ENCODE results near the gene SETBP1. TPM values are rescaled to one million over a fixed set of nuclear protein-coding genes. Genes with fewer than 3 reads are reported as not detected.

The SETBP1 gene
- total RNA-seq (10 to 100 TPM; 13.9 to 14.1 TPM), polyA plus RNA-seq (0.22 TPM)

DNA sequence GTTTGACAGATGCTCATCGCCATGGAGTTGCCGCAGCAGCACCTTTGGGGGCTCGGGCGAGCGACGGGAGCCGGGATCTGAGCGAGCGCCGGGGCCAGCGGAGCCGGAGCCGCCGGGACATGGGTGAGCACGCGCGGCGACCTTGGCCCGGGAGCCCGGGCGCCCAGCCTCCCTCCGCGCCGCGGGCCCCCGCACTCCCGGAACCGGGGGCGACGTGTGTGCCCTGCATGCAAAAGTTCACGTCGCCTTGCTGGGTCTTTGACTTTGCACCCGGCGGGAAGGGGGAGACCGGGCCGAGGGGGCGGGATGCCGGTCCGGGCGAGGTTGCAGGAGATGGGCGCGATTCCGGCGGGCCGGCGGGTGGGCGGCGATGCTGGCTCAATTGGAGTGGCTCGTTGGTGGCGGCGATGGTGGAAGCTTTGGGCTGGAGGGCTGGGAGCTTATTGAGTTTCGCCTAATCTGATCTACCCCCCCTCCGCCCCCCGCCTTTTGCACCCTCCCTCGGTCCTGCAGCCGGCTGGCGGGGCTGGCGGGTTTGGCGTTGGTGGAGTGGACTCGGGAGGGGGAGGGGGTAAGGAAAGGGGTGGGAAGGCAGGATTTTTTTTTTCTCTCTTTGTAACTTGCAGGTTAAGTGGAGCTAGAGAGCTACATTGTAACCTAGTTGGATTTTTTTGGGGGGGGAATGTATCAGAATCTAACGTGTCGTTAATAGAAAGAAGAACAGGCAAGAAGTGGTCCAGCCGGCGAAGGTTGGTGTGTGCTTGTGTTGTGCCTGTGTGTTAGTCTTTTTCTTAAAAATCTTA lies at the start of gene SETBP1:
Gene SETBP1, plus strand, starts transcription at position 616 of the 803 bp plus-strand sequence. CDS start 20,459 bp downstream, outside the sequence.
- H3K27me3 Mint-ChIP-seq: peaks cover 2 to 16% of the 10 kb centered on the region in 2 donors
- no peaks in the 10 kb centered on the region for H3K9me3 ChIP-seq (ENCODE audit: low read length)
- H3K27ac Mint-ChIP-seq: peak within 1 kb of the TSS in 6 of 8 donors; percentile 21 to 87 (median 74)
- ChIA-PET POLR2A (no interaction called here), CTCF (no interaction called here)
- peaks cover 0 to 1% (median 0%) of the 10 kb centered on the region in 3 donors for H3K36me3 Mint-ChIP-seq
- H3K9me3 Mint-ChIP-seq: no peaks in the 10 kb centered on the region
- H3K36me3 ChIP-seq (ENCODE audit: insufficient read depth, low read length): no peaks in the 10 kb centered on the region
- no peaks in the 10 kb centered on the region for H3K27me3 ChIP-seq (ENCODE audit: insufficient read depth, low read length, poor library complexity, severe bottlenecking)
- H3K4me1 Mint-ChIP-seq: peaks cover 3 to 9% (median 8%) of the 10 kb centered on the region in 3 donors
- peak within 1 kb of the TSS; percentile 22 for H3K4me3 ChIP-seq (ENCODE audit: low read length)
- peak within 1 kb of the TSS in 2 of 7 donors; percentile 88 to 89 for H3K4me3 Mint-ChIP-seq
- peaks cover 4% of the 10 kb centered on the region for H3K4me1 ChIP-seq (ENCODE audit: insufficient read depth, low read length)
- DNase-seq: peak in 4 of 5 donors; percentile 7 to 53 (median 19)
- H3K27ac ChIP-seq (ENCODE audit: low read depth, low read length): no peak within 1 kb of the TSS

DNA sequence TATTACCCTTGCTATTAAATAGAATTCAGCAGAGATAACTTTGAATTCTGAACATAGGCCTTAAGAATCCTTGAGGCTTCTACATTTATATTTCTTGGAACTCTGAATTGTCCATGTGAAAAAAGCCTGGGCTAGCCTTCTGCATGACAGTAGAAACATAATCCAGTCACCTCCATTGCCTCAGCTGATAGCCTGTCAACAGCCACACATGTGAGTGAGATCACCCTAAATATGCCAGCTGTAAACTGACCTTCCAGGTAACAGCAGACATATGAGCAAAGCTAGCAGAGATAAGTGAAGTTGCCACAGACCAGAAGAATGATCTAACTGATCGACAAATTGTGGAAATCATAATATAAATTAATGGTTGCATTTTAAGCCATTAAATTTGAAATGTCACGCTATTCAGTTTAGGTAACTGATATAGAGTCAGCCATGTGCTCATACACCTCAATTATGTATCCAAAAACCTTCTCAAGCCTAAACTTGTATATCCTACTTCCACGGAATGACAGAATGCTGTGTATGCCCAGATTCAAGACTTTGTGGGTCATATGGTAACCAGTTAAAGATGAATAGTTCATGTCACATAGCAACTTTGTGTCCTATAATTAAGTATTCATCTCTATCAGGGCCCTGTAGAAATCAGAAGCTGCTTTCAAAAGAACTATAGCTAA lies 48.1 kb upstream of the SETBP1 start:
- Mint-ChIP-seq H3K9me3 (no peaks in the 10 kb centered on the region), H3K27me3 (peaks cover 3 to 4% of the 10 kb centered on the region in 2 donors), H3K4me1 (peaks cover 1 to 7% (median 6%) of the 10 kb centered on the region in 3 donors), H3K27ac (no peak overlapping the region), H3K4me3 (no peak overlapping the region), H3K36me3 (no peaks in the 10 kb centered on the region)
- ChIA-PET CTCF (no interaction called here), POLR2A (no interaction called here)
- no peak for DNase-seq
- Histone ChIP-seq H3K27me3 (ENCODE audit: insufficient read depth, low read length, poor library complexity, severe bottlenecking) (no peaks in the 10 kb centered on the region), H3K4me3 (ENCODE audit: low read length) (no peak overlapping the region), H3K36me3 (ENCODE audit: insufficient read depth, low read length) (no peaks in the 10 kb centered on the region), H3K27ac (ENCODE audit: low read depth, low read length) (no peak overlapping the region), H3K9me3 (ENCODE audit: low read length) (no peaks in the 10 kb centered on the region), H3K4me1 (ENCODE audit: insufficient read depth, low read length) (no peaks in the 10 kb centered on the region)

GRCh38 chr18:44635546-44635945 lies 45.1 kb upstream of the SETBP1 start:
- H3K9me3 ChIP-seq (ENCODE audit: low read length): no peaks in the 10 kb centered on the region
- Mint-ChIP-seq H3K9me3 (no peaks in the 10 kb centered on the region), H3K27me3 (peaks cover 3 to 8% of the 10 kb centered on the region in 2 donors), H3K27ac (no peak overlapping the region), H3K36me3 (no peaks in the 10 kb centered on the region), H3K4me3 (no peak overlapping the region), H3K4me1 (peaks cover 1 to 12% (median 11%) of the 10 kb centered on the region in 3 donors)
- H3K4me3 ChIP-seq (ENCODE audit: low read length): no peak overlapping the region
- H3K27me3 ChIP-seq (ENCODE audit: insufficient read depth, low read length, poor library complexity, severe bottlenecking): no peaks in the 10 kb centered on the region
- ChIA-PET CTCF (no interaction called here), POLR2A (no interaction called here)
- DNase-seq: no peak
- no peak overlapping the region for H3K27ac ChIP-seq (ENCODE audit: low read depth, low read length)
- H3K4me1 ChIP-seq (ENCODE audit: insufficient read depth, low read length): no peaks in the 10 kb centered on the region
- no peaks in the 10 kb centered on the region for H3K36me3 ChIP-seq (ENCODE audit: insufficient read depth, low read length)

- Mint-ChIP-seq H3K9me3 (no peaks in the 10 kb centered on the region), H3K36me3 (no peaks in the 10 kb centered on the region), H3K4me3 (no peak overlapping the region), H3K27me3 (peaks cover 5 to 13% of the 10 kb centered on the region in 2 donors), H3K4me1 (peaks cover 1 to 12% (median 11%) of the 10 kb centered on the region in 3 donors), H3K27ac (no peak overlapping the region)
- Histone ChIP-seq H3K27me3 (ENCODE audit: insufficient read depth, low read length, poor library complexity, severe bottlenecking) (no peaks in the 10 kb centered on the region), H3K4me3 (ENCODE audit: low read length) (no peak overlapping the region), H3K4me1 (ENCODE audit: insufficient read depth, low read length) (no peaks in the 10 kb centered on the region), H3K36me3 (ENCODE audit: insufficient read depth, low read length) (no peaks in the 10 kb centered on the region), H3K9me3 (ENCODE audit: low read length) (no peaks in the 10 kb centered on the region), H3K27ac (ENCODE audit: low read depth, low read length) (no peak overlapping the region)
- no peak for DNase-seq
- ChIA-PET CTCF (no interaction called here), POLR2A (no interaction called here)
Observed at GRCh38 chr18:44636241-44636640, 44.4 kb upstream of the SETBP1 start.

DNA sequence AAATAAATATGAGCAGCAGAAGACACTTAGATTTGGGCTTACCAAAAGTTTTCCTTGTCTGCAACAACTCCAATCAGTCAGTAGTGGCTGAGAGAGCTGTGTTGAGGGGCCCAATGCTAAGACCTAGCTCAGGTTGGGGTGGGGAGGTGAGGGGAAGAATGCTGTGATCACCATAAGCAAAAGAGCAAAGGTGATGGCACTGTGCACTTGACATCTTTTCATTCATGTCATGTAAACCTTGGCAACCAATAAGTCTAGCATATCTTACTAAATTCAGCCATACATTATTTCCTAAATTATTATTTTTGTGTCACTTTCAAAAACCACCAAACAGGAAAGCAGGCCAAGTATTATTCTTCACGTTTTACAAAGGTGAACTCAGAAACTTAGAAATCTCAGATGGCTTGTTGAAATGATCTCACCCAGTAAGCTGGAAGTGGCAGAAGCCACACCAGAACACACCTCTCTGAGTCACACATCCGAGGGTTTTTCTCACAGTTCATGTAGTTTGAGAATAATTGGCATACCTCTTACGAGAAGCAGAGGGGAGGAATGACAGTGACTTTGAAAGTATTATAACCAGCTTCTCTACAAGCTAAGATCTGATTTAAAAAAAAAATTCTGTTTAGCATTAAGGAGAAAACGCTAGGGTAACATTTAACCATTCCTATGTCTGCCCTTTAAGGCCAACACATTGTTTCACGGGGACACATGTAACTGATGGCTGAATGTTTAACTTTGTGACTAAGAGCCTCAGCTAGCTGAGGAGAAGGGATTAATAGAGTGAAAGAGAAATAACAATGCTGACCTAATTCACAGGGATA lies 43.3 kb upstream of the SETBP1 start:
- H3K4me1 ChIP-seq (ENCODE audit: insufficient read depth, low read length): no peaks in the 10 kb centered on the region
- POLR2A ChIA-PET: no interaction called here
- H3K27ac Mint-ChIP-seq: peak overlapping the region in 1 of 8 donors; percentile 30
- no peak overlapping the region for H3K4me3 Mint-ChIP-seq
- H3K36me3 Mint-ChIP-seq: no peaks in the 10 kb centered on the region
- H3K4me3 ChIP-seq (ENCODE audit: low read length): no peak overlapping the region
- CTCF ChIA-PET: interaction anchor here (1.1 kb wide), 1 partner anchor 11 kb away, joined by 4 read pairs; no protein-coding TSS in a partner anchor
- H3K36me3 ChIP-seq (ENCODE audit: insufficient read depth, low read length): no peaks in the 10 kb centered on the region
- no peaks in the 10 kb centered on the region for H3K27me3 ChIP-seq (ENCODE audit: insufficient read depth, low read length, poor library complexity, severe bottlenecking)
- no peaks in the 10 kb centered on the region for H3K9me3 ChIP-seq (ENCODE audit: low read length)
- no peak overlapping the region for H3K27ac ChIP-seq (ENCODE audit: low read depth, low read length)
- DNase-seq: no peak
- no peaks in the 10 kb centered on the region for H3K9me3 Mint-ChIP-seq
- peaks cover 1 to 12% (median 11%) of the 10 kb centered on the region in 3 donors for H3K4me1 Mint-ChIP-seq
- peaks cover 5 to 14% of the 10 kb centered on the region in 2 donors for H3K27me3 Mint-ChIP-seq

- Histone ChIP-seq H3K27me3 (ENCODE audit: insufficient read depth, low read length, poor library complexity, severe bottlenecking) (no peaks in the 10 kb centered on the region), H3K27ac (ENCODE audit: low read depth, low read length) (no peak overlapping the region), H3K9me3 (ENCODE audit: low read length) (no peaks in the 10 kb centered on the region), H3K4me3 (ENCODE audit: low read length) (no peak overlapping the region), H3K36me3 (ENCODE audit: insufficient read depth, low read length) (no peaks in the 10 kb centered on the region), H3K4me1 (ENCODE audit: insufficient read depth, low read length) (no peaks in the 10 kb centered on the region)
- POLR2A ChIA-PET: no interaction called here
- Mint-ChIP-seq H3K4me3 (no peak overlapping the region), H3K36me3 (no peaks in the 10 kb centered on the region), H3K9me3 (no peaks in the 10 kb centered on the region), H3K27me3 (peaks cover 5 to 17% of the 10 kb centered on the region in 2 donors), H3K4me1 (peaks cover 1 to 12% (median 11%) of the 10 kb centered on the region in 3 donors), H3K27ac (no peak overlapping the region)
- CTCF ChIA-PET: interaction anchor here (1.1 kb wide), 1 partner anchor 10 kb away, joined by 4 read pairs; no protein-coding TSS in a partner anchor
- no peak for DNase-seq
Observed at GRCh38 chr18:44638034-44638540, 42.6 kb upstream of the SETBP1 start.

- no peak overlapping the region for H3K27ac ChIP-seq (ENCODE audit: low read depth, low read length)
- no peaks in the 10 kb centered on the region for H3K9me3 ChIP-seq (ENCODE audit: low read length)
- peaks cover 1 to 12% (median 11%) of the 10 kb centered on the region in 3 donors for H3K4me1 Mint-ChIP-seq
- no peak for DNase-seq
- no peaks in the 10 kb centered on the region for H3K36me3 Mint-ChIP-seq
- no peak overlapping the region for H3K27ac Mint-ChIP-seq
- H3K4me3 ChIP-seq (ENCODE audit: low read length): no peak overlapping the region
- H3K4me3 Mint-ChIP-seq: no peak overlapping the region
- no peaks in the 10 kb centered on the region for H3K27me3 ChIP-seq (ENCODE audit: insufficient read depth, low read length, poor library complexity, severe bottlenecking)
- H3K4me1 ChIP-seq (ENCODE audit: insufficient read depth, low read length): no peaks in the 10 kb centered on the region
- no peaks in the 10 kb centered on the region for H3K36me3 ChIP-seq (ENCODE audit: insufficient read depth, low read length)
- ChIA-PET CTCF (interaction anchor here (1.1 kb wide), 1 partner anchor 10 kb away, joined by 3 read pairs; no protein-coding TSS in a partner anchor), POLR2A (no interaction called here)
- peaks cover 4 to 14% of the 10 kb centered on the region in 2 donors for H3K27me3 Mint-ChIP-seq
- H3K9me3 Mint-ChIP-seq: no peaks in the 10 kb centered on the region
Observed at GRCh38 chr18:44638811-44639210, 41.9 kb upstream of the SETBP1 start.
